GM18519 (cell line): ENCODE measurements around the gene RGS14.

ENCODE experiments used
- ATAC-seq: cut with Tn5 transposase; IDR thresholded peaks from one replicate; pipeline ENCODE4 v1.9.1; 2021; ENCODE audit warnings: mild to moderate bottlenecking, moderate library complexity; ENCODE audit not compliant: unreplicated experiment, low FRiP score

RGS14 gene

GRCh38 chr5:177362610-177363507 lies 5.1 kb downstream of the RGS14 start:
- ATAC-seq, result no peak

- no peak for ATAC-seq
These were observed 5.8 kb downstream of the RGS14 start for GRCh38 chr5:177363565-177363964.

- no peak for ATAC-seq
These were observed 6.6 kb downstream of the RGS14 start for GRCh38 chr5:177364159-177364962.

GRCh38 chr5:177365845-177366527 lies 8.3 kb downstream of the RGS14 start:
- ATAC-seq, result no peak

- no peak for ATAC-seq
These were observed 9.0 kb downstream of the RGS14 start for GRCh38 chr5:177366528-177367322.

- ATAC-seq, result no peak
These were observed 9.7 kb downstream of the RGS14 start for GRCh38 chr5:177367323-177367848.

GRCh38 chr5:177367981-177368868 lies 10.5 kb downstream of the RGS14 start:
- no peak for ATAC-seq

GRCh38 chr5:177368869-177369644 lies 11.3 kb downstream of the RGS14 start:
- ATAC-seq, result no peak

GRCh38 chr5:177369645-177370440 lies 12.1 kb downstream of the RGS14 start:
- ATAC-seq, result no peak

GRCh38 chr5:177370488-177371119 lies 12.9 kb downstream of the RGS14 start:
- no peak for ATAC-seq

GRCh38 chr5:177371120-177372033 lies 13.7 kb downstream of the RGS14 start:
- no peak for ATAC-seq

GRCh38 chr5:177372034-177372896 lies 14.5 kb downstream of the RGS14 start:
- no peak for ATAC-seq

- no peak for ATAC-seq
These were observed 15.2 kb downstream of the RGS14 start for GRCh38 chr5:177372910-177373309.

- ATAC-seq, result no peak
These were observed 16.1 kb downstream of the RGS14 start for GRCh38 chr5:177373806-177374205.

GRCh38 chr5:177374211-177374610 lies 16.5 kb downstream of the RGS14 start:
- no peak for ATAC-seq
